Activated naive CD4-positive, alpha-beta T cell treated with anti-CD3 and anti-CD28 coated beads, Interleukin-2, amount 10 ng/mL, durations not matched to agents 7 days and 5 days (primary cell): Measurements from ENCODE around the gene SIPA1.
A peak's percentile ranks its signal among the peaks of the same experiment; 100 is the strongest.

ENCODE experiments used
- CTCF ChIA-PET: fragments of 350-600 bp; sonication (Branson Sonifier 250); formaldehyde crosslinking; loops from one replicate; lab custom pipeline; 2021; ENCODE audit warnings: antibody characterized with exemption; lab: Charles Lee
- DNase-seq: peaks from one replicate; pipeline ENCODE4 v3.0.0-alpha.2; 2020
- H3K27ac Mint-ChIP-seq: one replicate; pipeline ENCODE4 v1.8.0; 2021; ENCODE audit warnings: mild to moderate bottlenecking, moderate library complexity, mixed read lengths
- H3K27me3 Mint-ChIP-seq: one replicate; pipeline ENCODE4 v1.8.0; 2021; ENCODE audit warnings: mild to moderate bottlenecking, mixed read lengths
- H3K36me3 Mint-ChIP-seq: one replicate; pipeline ENCODE4 v1.8.0; 2021; ENCODE audit warnings: mixed read lengths
- H3K4me1 Mint-ChIP-seq: one replicate; pipeline ENCODE4 v1.8.0; 2021; ENCODE audit warnings: mixed read lengths
- H3K4me3 Mint-ChIP-seq: one replicate; pipeline ENCODE4 v1.8.0; 2021; ENCODE audit warnings: mild to moderate bottlenecking, moderate library complexity, mixed read lengths
- H3K9me3 Mint-ChIP-seq: one replicate; pipeline ENCODE4 v1.8.0; 2021; ENCODE audit warnings: mixed read lengths

Gene SIPA1

DNA sequence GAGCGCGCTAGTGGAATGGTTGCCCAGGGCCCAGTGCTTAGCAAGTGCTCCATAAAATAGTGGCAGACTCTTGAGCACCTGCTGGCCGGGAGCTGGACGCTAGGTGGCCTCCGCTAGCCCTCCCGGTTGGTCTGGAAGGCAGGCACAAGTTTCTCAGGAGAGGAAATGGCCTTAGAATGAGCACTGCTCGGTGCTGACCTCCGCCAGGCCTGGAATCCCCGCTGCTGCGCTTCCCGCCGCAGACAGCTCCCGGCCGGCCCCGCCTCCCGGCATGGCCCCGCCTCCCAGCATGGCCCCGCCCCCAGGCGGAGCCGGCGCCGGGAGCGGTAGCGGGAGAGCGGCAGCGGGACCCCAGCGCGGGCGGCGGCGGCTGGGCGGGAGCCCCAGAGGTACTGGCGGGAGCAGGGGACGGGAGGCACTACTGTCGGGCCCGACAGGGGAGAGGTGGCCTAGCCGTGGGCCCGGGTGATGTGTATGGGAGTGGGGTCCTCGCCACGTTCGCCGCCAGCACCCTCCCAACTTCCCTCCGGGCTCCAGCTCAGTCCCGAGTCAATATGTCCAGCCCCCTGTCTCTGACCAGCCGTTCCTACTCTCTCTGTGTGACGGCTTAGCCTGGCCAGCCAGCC lies at the start of gene SIPA1:
TSS of gene SIPA1 (plus strand) at position 308 of the 626 bp plus-strand sequence. CDS start 2,821 bp downstream, outside the sequence.
- no peaks in the 10 kb centered on the region for H3K27me3 Mint-ChIP-seq
- H3K36me3 Mint-ChIP-seq, result peaks cover 44% of the 10 kb centered on the region
- peak within 1 kb of the TSS; percentile 88 for H3K4me3 Mint-ChIP-seq
- peak within 1 kb of the TSS; percentile 94 for H3K27ac Mint-ChIP-seq
- no peaks in the 10 kb centered on the region for H3K9me3 Mint-ChIP-seq
- peak; percentile 73 for DNase-seq
- CTCF ChIA-PET, result interaction anchor here (1.1 to 4.2 kb wide), 6 partner anchors 12 to 83 kb away, joined by 3 to 21 read pairs (median 5); partner anchors contain the start of genes KAT5 and RNASEH2C
- H3K4me1 Mint-ChIP-seq, result peaks cover 63% of the 10 kb centered on the region

DNA sequence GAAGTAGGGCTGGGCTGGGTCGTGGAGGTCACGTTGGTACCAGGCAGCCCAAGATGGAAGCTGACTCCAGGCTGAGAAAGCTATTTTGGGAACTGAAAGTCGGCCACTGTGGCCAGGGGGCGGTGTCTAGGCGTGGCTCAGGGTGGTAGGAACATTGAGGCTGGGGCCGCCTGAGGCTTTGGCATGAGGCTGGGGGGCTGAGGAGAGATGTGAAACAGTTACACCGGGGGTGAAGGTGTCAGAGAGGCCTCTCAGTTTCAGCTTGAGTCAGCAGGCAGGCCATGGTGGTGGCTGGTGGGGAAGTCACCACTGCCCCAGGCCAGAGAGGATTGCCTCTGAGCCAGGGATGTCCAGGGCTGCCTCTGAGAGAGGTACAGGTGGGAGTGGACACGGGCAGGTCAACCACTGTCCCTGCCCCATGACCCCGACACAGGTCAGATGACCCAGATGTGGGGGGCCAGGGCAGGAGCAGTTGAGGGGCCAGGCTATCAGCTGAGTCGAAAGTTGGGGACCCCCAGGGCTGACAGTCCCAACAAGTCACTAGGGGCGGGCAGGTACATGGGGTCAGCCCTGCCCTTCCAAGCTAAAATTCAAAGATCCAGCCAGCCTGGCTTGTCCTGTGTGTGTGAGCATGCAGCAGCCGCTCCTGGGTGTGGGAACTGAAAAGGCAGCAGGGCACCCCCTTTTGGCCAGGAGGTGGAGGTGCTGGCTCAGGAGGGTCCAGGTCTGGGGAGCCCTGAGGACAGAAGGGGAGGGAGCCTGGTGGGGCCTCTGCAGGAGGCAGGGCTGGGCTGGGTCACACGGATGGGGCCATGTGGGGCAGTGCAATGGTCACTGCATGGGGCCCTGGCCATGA lies 49.5 kb upstream of the SIPA1 start:
- Mint-ChIP-seq H3K27me3 (no peaks in the 10 kb centered on the region), H3K4me3 (no peak overlapping the region), H3K9me3 (no peaks in the 10 kb centered on the region), H3K4me1 (peaks cover 32% of the 10 kb centered on the region), H3K36me3 (peaks cover 24% of the 10 kb centered on the region), H3K27ac (peak overlapping the region; percentile 79)
- CTCF ChIA-PET, result interaction anchor here (0.6 to 5.8 kb wide), 19 partner anchors 9 to 400 kb away, joined by 3 to 60 read pairs (median 4); partner anchors contain the start of genes EHBP1L1, FAM89B, PCNX3 and SCYL1
- peak; percentile 86 for DNase-seq

GRCh38 chr11:65589444-65590239 lies 48.3 kb upstream of the SIPA1 start:
- CTCF ChIA-PET, result interaction anchor here (1.1 to 5.8 kb wide), 6 partner anchors 13 to 48 kb away, joined by 3 to 60 read pairs (median 28); partner anchors contain the start of genes EHBP1L1, FAM89B and ZNRD2
- Mint-ChIP-seq H3K27me3 (no peaks in the 10 kb centered on the region), H3K4me3 (no peak overlapping the region), H3K27ac (no peak overlapping the region), H3K36me3 (peaks cover 18% of the 10 kb centered on the region), H3K9me3 (no peaks in the 10 kb centered on the region), H3K4me1 (peaks cover 41% of the 10 kb centered on the region)
- DNase-seq, result peak; percentile 38

DNA sequence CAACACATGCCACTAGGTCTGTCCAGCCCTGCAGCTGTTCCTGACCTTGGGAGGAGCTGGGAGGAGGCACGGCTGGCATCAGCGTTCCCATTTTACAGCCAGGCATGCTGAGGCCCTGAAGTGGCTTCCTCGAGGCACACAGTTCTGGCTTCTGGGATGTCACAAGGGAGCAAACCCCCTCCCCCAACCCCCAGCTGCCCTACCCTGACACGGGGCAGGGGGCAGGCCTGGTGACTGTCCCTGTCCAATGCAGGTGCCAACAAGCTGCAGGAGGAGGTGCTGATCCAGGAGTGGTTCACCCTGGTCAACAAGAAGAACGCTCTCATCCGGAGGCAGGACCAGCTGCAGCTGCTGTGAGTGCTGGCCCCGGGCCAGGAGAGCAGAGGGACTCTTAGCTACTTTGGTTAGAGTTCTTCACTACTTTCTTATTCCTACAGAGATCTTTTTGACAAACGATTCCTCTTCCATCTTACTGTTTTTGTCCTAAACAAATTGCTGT lies 47.6 kb upstream of the SIPA1 start:
- H3K4me1 Mint-ChIP-seq, result peaks cover 47% of the 10 kb centered on the region
- H3K4me3 Mint-ChIP-seq, result no peak overlapping the region
- no peaks in the 10 kb centered on the region for H3K9me3 Mint-ChIP-seq
- H3K36me3 Mint-ChIP-seq, result peaks cover 18% of the 10 kb centered on the region
- no peaks in the 10 kb centered on the region for H3K27me3 Mint-ChIP-seq
- CTCF ChIA-PET, result interaction anchor here (1.3 to 5.8 kb wide), 4 partner anchors 14 to 49 kb away, joined by 3 to 60 read pairs (median 26); partner anchors contain the start of gene EHBP1L1
- H3K27ac Mint-ChIP-seq, result peak overlapping the region; percentile 42
- DNase-seq, result no peak

DNA sequence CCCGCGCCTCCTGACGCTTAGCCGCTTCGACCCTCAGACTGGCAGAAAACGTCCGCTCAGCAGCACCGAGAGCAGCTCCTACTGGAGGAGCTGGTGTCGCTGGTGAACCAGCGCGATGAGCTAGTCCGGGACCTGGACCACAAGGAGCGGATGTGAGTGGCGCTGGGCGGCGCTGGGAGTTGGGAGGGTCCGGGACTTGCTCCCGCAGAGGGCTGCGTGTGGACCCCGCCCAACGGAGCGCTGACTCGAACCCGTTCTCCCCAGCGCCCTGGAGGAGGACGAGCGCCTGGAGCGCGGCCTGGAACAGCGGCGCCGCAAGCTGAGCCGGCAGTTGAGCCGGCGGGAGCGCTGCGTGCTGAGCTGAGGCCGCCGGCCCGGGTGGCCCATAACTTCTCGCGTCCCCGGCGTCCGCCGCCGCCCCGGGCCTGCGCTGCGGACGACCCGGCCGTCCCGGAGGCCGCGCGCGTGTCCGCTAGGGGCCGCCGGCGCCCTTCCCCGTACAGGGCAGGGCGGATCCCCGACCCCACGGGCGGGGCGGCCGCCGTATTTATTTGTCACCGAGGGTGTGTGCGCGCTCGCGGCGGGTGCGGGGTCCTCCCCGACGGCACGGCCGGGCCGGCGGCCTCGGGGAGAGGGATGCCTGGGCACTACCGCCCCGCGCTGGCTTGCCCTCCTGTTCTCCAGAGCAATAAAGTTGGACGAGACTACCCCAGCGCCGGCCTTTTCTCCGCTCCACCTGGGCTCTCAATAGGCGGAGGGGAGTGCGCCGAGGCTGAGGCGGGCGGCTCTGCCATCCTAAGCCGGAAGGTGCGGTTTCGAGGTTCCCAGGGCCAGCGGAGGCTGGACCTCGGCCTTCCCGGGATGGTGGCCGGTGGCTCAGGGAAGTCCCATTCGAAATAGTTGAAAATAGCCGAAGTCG lies 45.7 kb upstream of the SIPA1 start:
- Mint-ChIP-seq H3K36me3 (peaks cover 11% of the 10 kb centered on the region), H3K4me3 (no peak overlapping the region), H3K4me1 (peaks cover 45% of the 10 kb centered on the region), H3K27me3 (no peaks in the 10 kb centered on the region), H3K27ac (no peak overlapping the region), H3K9me3 (no peaks in the 10 kb centered on the region)
- CTCF ChIA-PET, result interaction anchor here (0.7 to 3.0 kb wide), 10 partner anchors 8 to 226 kb away, joined by 3 to 30 read pairs (median 5); partner anchors contain the start of gene FAM89B
- DNase-seq, result no peak

- Mint-ChIP-seq H3K27ac (no peak overlapping the region), H3K27me3 (no peaks in the 10 kb centered on the region), H3K4me3 (no peak overlapping the region), H3K4me1 (peaks cover 37% of the 10 kb centered on the region), H3K36me3 (peaks cover 15% of the 10 kb centered on the region), H3K9me3 (no peaks in the 10 kb centered on the region)
- DNase-seq, result no peak
- CTCF ChIA-PET, result interaction anchor here (0.7 to 3.5 kb wide), 15 partner anchors 9 to 226 kb away, joined by 3 to 31 read pairs (median 6); partner anchors contain the start of genes EHBP1L1, FAM89B and ZNRD2
Observed at GRCh38 chr11:65592858-65593517, 44.9 kb upstream of the SIPA1 start.

DNA sequence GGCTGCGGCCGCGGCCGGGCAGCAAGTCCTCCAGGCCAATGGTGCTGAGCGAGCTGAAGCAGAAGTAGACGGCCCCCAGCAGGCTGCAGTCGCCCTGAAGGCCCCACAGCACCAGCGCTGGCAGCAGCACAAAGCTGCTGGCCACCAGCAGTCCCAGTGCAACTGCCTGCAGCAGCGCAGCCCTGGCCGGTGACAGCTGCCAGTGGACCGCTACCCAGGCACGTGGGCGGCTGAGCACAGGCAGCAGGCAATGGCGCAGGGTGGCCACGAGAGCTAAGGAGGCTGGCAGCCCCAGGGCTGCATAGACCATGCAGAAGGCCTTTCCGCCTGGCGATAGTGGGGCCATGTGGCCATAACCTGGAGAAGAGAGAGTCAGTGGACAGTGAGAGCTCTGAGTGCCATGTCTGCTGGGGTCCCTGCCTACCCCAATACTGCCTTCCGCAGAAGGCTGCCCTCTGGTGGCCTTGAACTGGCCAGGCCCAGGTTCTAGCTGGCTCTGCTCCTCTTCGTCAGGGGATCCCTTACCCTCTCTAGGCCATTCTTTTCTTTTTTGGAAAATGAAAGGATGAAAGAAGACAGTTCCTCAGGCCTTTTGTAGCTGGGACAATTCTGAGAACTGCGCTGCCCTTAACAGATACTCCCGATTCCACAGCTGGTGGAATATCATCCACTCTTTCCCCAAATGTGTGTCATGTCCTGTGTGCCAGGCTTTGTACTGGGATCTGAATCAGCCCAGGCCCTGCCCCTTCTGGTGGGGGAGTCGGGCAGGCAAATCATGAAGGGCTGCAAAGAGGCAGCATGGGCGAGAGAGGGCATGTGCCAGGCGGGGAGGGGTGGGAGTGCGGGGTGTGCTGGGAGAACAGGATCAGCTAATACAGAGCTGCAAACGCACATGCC lies 44.1 kb upstream of the SIPA1 start:
- CTCF ChIA-PET, result interaction anchor here (0.6 to 3.5 kb wide), 24 partner anchors 10 to 557 kb away, joined by 3 to 31 read pairs (median 4); partner anchors contain the start of genes EHBP1L1, FAM89B, PCNX3 and ZNRD2
- Mint-ChIP-seq H3K36me3 (peaks cover 14% of the 10 kb centered on the region), H3K27ac (peak overlapping the region; percentile 52), H3K4me3 (no peak overlapping the region), H3K9me3 (no peaks in the 10 kb centered on the region), H3K27me3 (no peaks in the 10 kb centered on the region), H3K4me1 (peaks cover 30% of the 10 kb centered on the region)
- DNase-seq, result peak; percentile 59

DNA sequence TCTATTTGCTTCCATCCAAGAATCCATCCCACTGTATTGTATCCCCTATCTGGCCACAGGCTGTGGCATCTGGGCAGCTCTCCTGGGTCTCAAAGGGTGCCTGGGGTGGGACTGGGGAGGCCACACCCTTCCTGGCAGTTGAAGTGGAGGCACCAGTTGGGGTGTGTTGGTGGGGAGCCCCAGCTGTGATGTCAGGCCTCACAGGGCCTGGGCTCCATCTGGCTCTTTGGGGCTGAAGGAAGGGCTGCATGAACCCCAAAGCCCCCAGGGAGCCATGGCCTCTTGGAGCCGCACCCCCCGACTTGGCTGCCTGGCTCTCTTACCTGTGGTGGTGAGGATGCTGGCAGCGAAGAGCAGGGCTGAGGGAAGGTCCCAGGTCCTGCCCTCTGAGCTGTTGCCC lies 42.8 kb upstream of the SIPA1 start:
- CTCF ChIA-PET, result interaction anchor here (1.0 to 3.5 kb wide), 7 partner anchors 9 to 54 kb away, joined by 3 to 31 read pairs (median 21); partner anchors contain the start of genes EHBP1L1, FAM89B, PCNX3 and ZNRD2
- Mint-ChIP-seq H3K4me3 (no peak overlapping the region), H3K27me3 (no peaks in the 10 kb centered on the region), H3K36me3 (peaks cover 17% of the 10 kb centered on the region), H3K27ac (peak overlapping the region; percentile 67), H3K9me3 (no peaks in the 10 kb centered on the region), H3K4me1 (peaks cover 25% of the 10 kb centered on the region)
- no peak for DNase-seq

GRCh38 chr11:65595543-65596281 lies 42.2 kb upstream of the SIPA1 start, which contains the start of gene KCNK7:
TSS of gene KCNK7 (minus strand) at chr11:65595800. CDS start at chr11:65595772, 28 bp downstream.
- H3K27me3 Mint-ChIP-seq, result no peaks in the 10 kb centered on the region
- CTCF ChIA-PET, result interaction anchor here (1.0 to 3.5 kb wide), 7 partner anchors 8 to 54 kb away, joined by 3 to 31 read pairs (median 15); partner anchors contain the start of genes EHBP1L1 and PCNX3
- H3K4me1 Mint-ChIP-seq, result peaks cover 25% of the 10 kb centered on the region
- H3K27ac Mint-ChIP-seq, result peak within 1 kb of the TSS; percentile 67
- H3K4me3 Mint-ChIP-seq, result no peak within 1 kb of the TSS
- no peak for DNase-seq
- H3K9me3 Mint-ChIP-seq, result no peaks in the 10 kb centered on the region
- peaks cover 13% of the 10 kb centered on the region for H3K36me3 Mint-ChIP-seq

GRCh38 chr11:65596520-65596919 lies 41.4 kb upstream of the SIPA1 start:
- Mint-ChIP-seq H3K36me3 (peaks cover 12% of the 10 kb centered on the region), H3K27me3 (no peaks in the 10 kb centered on the region), H3K4me3 (no peak overlapping the region), H3K9me3 (no peaks in the 10 kb centered on the region), H3K4me1 (peaks cover 25% of the 10 kb centered on the region), H3K27ac (peak overlapping the region; percentile 19)
- no peak for DNase-seq
- CTCF ChIA-PET, result interaction anchor here (1.2 to 3.5 kb wide), 3 partner anchors 13 to 19 kb away, joined by 3 to 31 read pairs (median 3); partner anchors contain the start of genes EHBP1L1 and PCNX3
